Measurements from ENCODE around the gene FAM217A. TPM values are rescaled to one million over a fixed set of nuclear protein-coding genes. Genes with fewer than 3 reads are reported as not detected.
A peak's percentile ranks its signal among the peaks of the same experiment; 100 is the strongest.

The FAM217A gene
- total and polyA plus RNA-seq, 9 of the 15 experiments (the other 6 are each of a cell fraction or from before 2014, with no cell fraction given) = not detected

GRCh38 chr6:4114123-4114522 lies 35.2 kb upstream of the FAM217A start (continued):
- no peak for TF ChIP-seq ATF6 (CRISPR knock-in tag; IDR thresholded peaks at IDR 0.05)
- TF ChIP-seq MGA (IDR thresholded peaks at IDR 0.05) = peak; percentile 34; the same call in 1 of the 2 replicates
